ENCODE data around the gene ALAD.

- TF ChIP-seq CTCF (IDR thresholded peaks at IDR 0.05) (no peak), POLR2A (IDR thresholded peaks at IDR 0.05) (no peak)
These were observed 27.8 kb downstream of the ALAD start for GRCh38 chr9:113373256-113373655.

All from lower leg skin (tissue), 3 donors.